Upper lobe of left lung (tissue), 6 donors: ENCODE data around the gene FUT8. TPM values are rescaled to one million over a fixed set of nuclear protein-coding genes. Genes with fewer than 3 reads are reported as not detected.

ENCODE experiments used
- ATAC-seq, 2 donors: fragments of 200-7000 bp; cut with Tn5 transposase; one replicate each; pipeline ENCODE4 v1.9.1; 2022; ENCODE audit warnings: mild to moderate bottlenecking in 2 of 2, moderate library complexity in 2 of 2; ENCODE audit not compliant: low FRiP score in 2 of 2
- DNase-seq, 2 donors: peaks; one replicate each; pipeline ENCODE4 v3.0.0-alpha.2; 2019 to 2020
- H3K27ac ChIP-seq, 4 donors: fragments of 200-600 bp; sonication (generic); one replicate each; pipeline ENCODE4 v1.5.1; 2016 to 2019
- H3K27me3 ChIP-seq, 4 donors: fragments of 200-600 bp; sonication (generic); one replicate each; pipeline ENCODE4 v1.5.1; 2017 to 2019
- H3K36me3 ChIP-seq, 4 donors: fragments of 200-600 bp; sonication (generic); one replicate each; pipeline ENCODE4 v1.5.1; 2016 to 2019
- H3K4me1 ChIP-seq, 4 donors: fragments of 200-600 bp; sonication (generic); one replicate each; pipeline ENCODE4 v1.5.1; 2018 to 2019
- H3K4me3 ChIP-seq, 4 donors: fragments of 200-600 bp; sonication (generic); one replicate each; pipeline ENCODE4 v1.5.1; 2017 to 2019; ENCODE audit warnings: mild to moderate bottlenecking in 2 of 4, moderate library complexity in 1 of 4
- H3K9me3 ChIP-seq, 4 donors: fragments of 200-600 bp; sonication (generic); one replicate each; pipeline ENCODE4 v1.5.1; 2018 to 2019
- EP300 ChIP-seq, 4 donors: sonication (generic); formaldehyde crosslinking; IDR thresholded peaks; one replicate each; pipeline ENCODE4 v1.5.1; 2017; ENCODE audit warnings: antibody characterized with exemption in 4 of 4, control low read depth in 2 of 4
- POLR2A ChIP-seq, 4 donors: fragments of 450-650 bp; IDR thresholded peaks; one replicate each; pipeline ENCODE4 v1.5.1; 2016 to 2017; ENCODE audit warnings: antibody characterized with exemption in 4 of 4, mild to moderate bottlenecking in 2 of 4
- POLR2AphosphoS5 ChIP-seq, 2 donors: sonication (generic); formaldehyde crosslinking; IDR thresholded peaks; one replicate each; pipeline ENCODE4 v1.5.1; 2017; ENCODE audit warnings: antibody characterized with exemption in 2 of 2
- WGBS, 2 donors: methylation state at CpG; one replicate each; pipeline ENCODE4 v1.1.5; 2017 to 2018; 5-methylcytosine and 5-hydroxymethylcytosine counted together
- total RNA-seq, 6 donors: library from RNA; depleted of rRNA in 4 of 6; stranded (reverse); fragments of >200 nt in 4 of 6; gene quantifications; one replicate each; pipeline versions ENCODE4 v1.1.0 to v1.2.1, GENCODE V29; 2016 to 2021
- TF ChIP-seq, protein P1 (sequence below), 6 experiments: fragments of 450-650 bp in 4 of 6; fragments of 200-600 bp in 2 of 6; sonication (generic) in 2 of 6; IDR thresholded peaks; one replicate each; pipeline ENCODE4 v1.5.1; 2016 to 2019; ENCODE audit warnings: antibody characterized with exemption in 6 of 6
- donor health status: DM: no; HTN: no; CAD: no; lungs with moderate emphysema.
- donor health status: DM: no; HTN: yes; CAD: no; lungs with severe emphysema.

Gene FUT8
- total RNA-seq, 6 donors from 2014 or later, result 17.3 to 38.8 (median 29.1) TPM

DNA sequence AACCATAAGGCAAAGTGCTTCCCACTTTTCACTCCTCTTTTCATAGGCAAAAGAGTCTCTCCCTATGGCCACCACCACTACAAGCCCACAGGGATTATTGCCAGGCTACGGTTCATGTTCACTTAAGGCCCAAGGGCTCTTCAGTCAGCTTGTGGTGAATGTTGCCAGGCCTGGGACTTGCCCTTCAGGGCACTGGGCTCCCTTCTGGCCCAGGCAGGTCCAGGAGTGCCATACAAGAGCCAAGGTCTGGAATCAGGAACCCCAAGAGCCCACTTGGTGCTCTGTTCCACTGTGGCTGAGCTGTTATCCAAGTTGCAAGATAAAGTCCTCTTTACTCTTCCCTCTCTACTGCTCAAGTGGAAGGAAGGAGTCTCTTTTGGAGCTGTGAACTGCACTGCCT is 307.6 kb downstream of the FUT8 start:
- WGBS, 2 donors, result 60 to 64% methylated on average over 1 of the region's 1 CpG
- DNase-seq (no peak), ATAC-seq (no peak)
- H3K4me3 ChIP-seq, result no peak overlapping the region
- no peak overlapping the region for H3K27ac ChIP-seq
- H3K4me1 ChIP-seq, result no peaks in the 10 kb centered on the region
- no peaks in the 10 kb centered on the region for H3K27me3 ChIP-seq
- TF ChIP-seq EP300 (IDR thresholded peaks at IDR 0.05), result no peak
- no peak for TF ChIP-seq POLR2AphosphoS5 (IDR thresholded peaks at IDR 0.05)
- TF ChIP-seq, protein P1, sequence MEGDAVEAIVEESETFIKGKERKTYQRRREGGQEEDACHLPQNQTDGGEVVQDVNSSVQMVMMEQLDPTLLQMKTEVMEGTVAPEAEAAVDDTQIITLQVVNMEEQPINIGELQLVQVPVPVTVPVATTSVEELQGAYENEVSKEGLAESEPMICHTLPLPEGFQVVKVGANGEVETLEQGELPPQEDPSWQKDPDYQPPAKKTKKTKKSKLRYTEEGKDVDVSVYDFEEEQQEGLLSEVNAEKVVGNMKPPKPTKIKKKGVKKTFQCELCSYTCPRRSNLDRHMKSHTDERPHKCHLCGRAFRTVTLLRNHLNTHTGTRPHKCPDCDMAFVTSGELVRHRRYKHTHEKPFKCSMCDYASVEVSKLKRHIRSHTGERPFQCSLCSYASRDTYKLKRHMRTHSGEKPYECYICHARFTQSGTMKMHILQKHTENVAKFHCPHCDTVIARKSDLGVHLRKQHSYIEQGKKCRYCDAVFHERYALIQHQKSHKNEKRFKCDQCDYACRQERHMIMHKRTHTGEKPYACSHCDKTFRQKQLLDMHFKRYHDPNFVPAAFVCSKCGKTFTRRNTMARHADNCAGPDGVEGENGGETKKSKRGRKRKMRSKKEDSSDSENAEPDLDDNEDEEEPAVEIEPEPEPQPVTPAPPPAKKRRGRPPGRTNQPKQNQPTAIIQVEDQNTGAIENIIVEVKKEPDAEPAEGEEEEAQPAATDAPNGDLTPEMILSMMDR (IDR thresholded peaks at IDR 0.05), result no peak
- peaks cover 0 to 11% (median 0%) of the 10 kb centered on the region in 4 donors for H3K36me3 ChIP-seq
- H3K9me3 ChIP-seq, result peaks cover 0 to 11% (median 8%) of the 10 kb centered on the region in 4 donors

DNA sequence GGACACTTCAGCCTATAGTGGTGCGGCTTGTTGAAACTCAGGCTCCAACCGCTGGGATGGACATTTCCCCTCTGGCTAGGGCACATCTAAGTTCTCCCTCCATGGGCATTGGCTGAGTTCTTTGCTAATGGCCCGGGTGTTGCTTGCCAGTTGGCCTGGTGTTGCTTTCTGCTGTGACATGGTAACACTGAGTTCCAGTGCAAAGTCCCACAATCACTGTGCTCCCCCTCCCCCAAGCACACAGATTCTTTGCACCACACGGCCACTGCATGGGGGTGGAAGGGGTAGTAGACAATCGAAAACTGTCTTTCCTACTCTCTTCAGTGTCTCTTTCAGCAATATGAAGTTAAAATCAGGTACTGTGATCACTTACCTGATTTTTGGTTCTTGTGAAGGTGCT is 308.2 kb downstream of the FUT8 start:
- Histone ChIP-seq H3K27ac (no peak overlapping the region), H3K4me1 (no peaks in the 10 kb centered on the region), H3K4me3 (no peak overlapping the region), H3K36me3 (peaks cover 0 to 11% (median 0%) of the 10 kb centered on the region in 4 donors), H3K9me3 (peaks cover 0 to 11% (median 8%) of the 10 kb centered on the region in 4 donors), H3K27me3 (no peaks in the 10 kb centered on the region)
- no peak for ATAC-seq
- TF ChIP-seq POLR2AphosphoS5 (IDR thresholded peaks at IDR 0.05), result no peak
- TF ChIP-seq, protein P1 (IDR thresholded peaks at IDR 0.05), result no peak
- TF ChIP-seq EP300 (IDR thresholded peaks at IDR 0.05), result no peak
- TF ChIP-seq POLR2A (IDR thresholded peaks at IDR 0.05), result no peak
- 94 to 99% methylated on average over 5 of the region's 5 CpGs for WGBS, 2 donors
- no peak for DNase-seq

DNA sequence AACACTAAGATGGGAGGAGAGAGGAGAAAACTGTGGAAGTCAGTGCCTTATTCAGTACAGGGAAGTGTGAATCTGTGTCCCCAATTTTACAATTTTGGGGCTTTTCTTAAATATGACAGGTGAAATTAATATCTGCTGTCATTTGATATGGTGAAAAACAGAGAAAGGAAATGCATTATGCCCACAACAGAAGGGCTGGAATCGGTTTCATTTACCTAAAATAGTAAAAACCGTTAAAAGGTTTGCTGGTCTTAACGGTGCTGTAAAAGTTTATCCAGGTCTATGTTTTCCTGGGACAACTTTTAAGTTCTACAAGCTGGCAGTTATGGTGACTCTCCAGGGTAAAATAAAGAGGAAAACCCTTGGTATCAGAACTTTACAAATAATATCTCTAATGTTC is 310.8 kb downstream of the FUT8 start:
- ATAC-seq, result no peak
- H3K36me3 ChIP-seq, result peaks cover 0 to 14% (median 0%) of the 10 kb centered on the region in 4 donors

DNA sequence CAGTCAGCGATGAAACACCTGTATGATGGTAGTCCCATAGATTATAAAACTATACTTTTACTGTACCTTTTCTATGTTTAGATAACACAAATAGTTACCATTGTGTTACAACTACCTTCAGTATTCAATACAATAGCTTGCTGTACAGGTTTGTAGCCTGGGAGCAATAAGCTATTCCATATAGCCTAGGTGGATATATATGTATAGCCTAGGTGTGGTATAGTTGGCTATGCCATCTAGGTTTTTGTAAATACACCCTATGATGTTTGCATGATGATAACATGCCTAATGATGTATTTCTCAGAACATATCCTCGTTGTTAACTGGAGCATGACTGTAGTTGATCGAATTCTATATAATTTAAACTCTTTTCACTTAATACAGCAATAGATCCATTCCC is 316.1 kb downstream of the FUT8 start:
- peaks cover 0 to 14% (median 2%) of the 10 kb centered on the region in 4 donors for H3K36me3 ChIP-seq
- no peaks in the 10 kb centered on the region for H3K9me3 ChIP-seq
- DNase-seq, result no peak
- no peaks in the 10 kb centered on the region for H3K4me1 ChIP-seq
- no peaks in the 10 kb centered on the region for H3K27me3 ChIP-seq
- H3K27ac ChIP-seq, result no peak overlapping the region
- H3K4me3 ChIP-seq, result no peak overlapping the region
- 99% methylated on average over 3 of the region's 3 CpGs for WGBS, 2 donors
- ATAC-seq, result no peak
- TF ChIP-seq POLR2A (IDR thresholded peaks at IDR 0.05), result no peak
- TF ChIP-seq EP300 (IDR thresholded peaks at IDR 0.05), result no peak
- TF ChIP-seq POLR2AphosphoS5 (IDR thresholded peaks at IDR 0.05), result no peak
- TF ChIP-seq, protein P1 (IDR thresholded peaks at IDR 0.05), result no peak

More for the DNA sequence above, 310.8 kb downstream of the FUT8 start:
- TF ChIP-seq EP300 (IDR thresholded peaks at IDR 0.05) (no peak), POLR2AphosphoS5 (IDR thresholded peaks at IDR 0.05) (no peak), POLR2A (IDR thresholded peaks at IDR 0.05) (no peak)
- TF ChIP-seq, protein P1 (IDR thresholded peaks at IDR 0.05), result no peak
- no peak overlapping the region for H3K27ac ChIP-seq
- H3K27me3 ChIP-seq, result no peaks in the 10 kb centered on the region
- H3K9me3 ChIP-seq, result no peaks in the 10 kb centered on the region
- no peak overlapping the region for H3K4me3 ChIP-seq
- 67 to 74% methylated on average over 3 of the region's 3 CpGs for WGBS, 2 donors
- no peaks in the 10 kb centered on the region for H3K4me1 ChIP-seq
- DNase-seq, result no peak

DNA sequence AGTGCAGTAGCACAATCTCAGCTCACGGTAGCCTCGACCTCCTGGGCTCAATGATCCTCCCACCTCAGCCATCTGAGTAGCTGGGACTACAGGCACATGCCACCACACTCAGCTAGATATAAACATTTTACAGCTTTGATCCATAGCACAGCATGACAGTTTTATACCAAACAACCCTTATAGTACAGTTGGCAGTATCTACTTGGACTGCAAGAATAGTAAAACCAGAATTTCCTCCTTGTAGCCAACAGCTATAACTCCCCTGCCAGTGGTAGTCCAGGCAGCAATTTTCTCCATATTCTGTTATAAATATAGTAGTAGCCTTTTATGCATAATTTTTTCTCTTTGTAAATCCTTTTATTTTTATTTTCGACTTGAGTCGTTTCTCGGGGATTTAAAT is 317.0 kb downstream of the FUT8 start:
- Histone ChIP-seq H3K27ac (no peak overlapping the region), H3K4me3 (no peak overlapping the region), H3K36me3 (peaks cover 0 to 6% (median 2%) of the 10 kb centered on the region in 4 donors), H3K27me3 (no peaks in the 10 kb centered on the region), H3K4me1 (no peaks in the 10 kb centered on the region), H3K9me3 (no peaks in the 10 kb centered on the region)
- 94 to 97% methylated on average over 5 of the region's 5 CpGs for WGBS, 2 donors
- ATAC-seq (no peak), DNase-seq (no peak)
- no peak for TF ChIP-seq POLR2AphosphoS5 (IDR thresholded peaks at IDR 0.05)
- TF ChIP-seq POLR2A (IDR thresholded peaks at IDR 0.05), result no peak
- TF ChIP-seq, protein P1 (IDR thresholded peaks at IDR 0.05), result no peak
- TF ChIP-seq EP300 (IDR thresholded peaks at IDR 0.05), result no peak
